Loucy (cell line): ENCODE data around the gene BICD2.

ENCODE experiments used
- H2AFZ ChIP-seq: fragments of 200-600 bp; sonication (generic); 2 replicates; pipeline ENCODE4 v1.6.0; 2016; ENCODE audit warnings: antibody characterized with exemption, mild to moderate bottlenecking, low read length, moderate library complexity
- H3F3A ChIP-seq: fragments of 200-600 bp; 2 replicates; pipeline ENCODE4 v1.6.0; 2016; ENCODE audit warnings: antibody characterized with exemption, low read depth, mild to moderate bottlenecking
- H3K27me3 ChIP-seq: fragments of 200-600 bp; sonication (generic); 2 replicates; pipeline ENCODE4 v1.6.1; 2014; ENCODE audit warnings: low read length, mild to moderate bottlenecking; ENCODE audit not compliant: insufficient read depth, poor library complexity, severe bottlenecking
- H3K36me3 ChIP-seq: fragments of 200-600 bp; sonication (generic); 2 replicates; pipeline ENCODE4 v1.6.1; 2016; ENCODE audit warnings: low read length; ENCODE audit not compliant: insufficient read depth
- H3K4me1 ChIP-seq: fragments of 200-600 bp; sonication (generic); 2 replicates; pipeline ENCODE4 v1.5.1; 2014; ENCODE audit warnings: low read length, mild to moderate bottlenecking; ENCODE audit not compliant: insufficient read depth, poor library complexity, severe bottlenecking
- H3K4me2 ChIP-seq: fragments of 200-600 bp; sonication (generic); 2 replicates; pipeline ENCODE4 v1.6.0; 2014; ENCODE audit warnings: antibody characterized with exemption, low read length, low read depth, mild to moderate bottlenecking; ENCODE audit not compliant: poor library complexity, severe bottlenecking
- H3K4me3 ChIP-seq: fragments of 200-600 bp; sonication (generic); 2 replicates; pipeline ENCODE4 v1.5.1; 2014; ENCODE audit warnings: low read length, mild to moderate bottlenecking, mixed read lengths; ENCODE audit not compliant: poor library complexity, severe bottlenecking
- H3K79me2 ChIP-seq: fragments of 200-600 bp; sonication (generic); 2 replicates; pipeline ENCODE4 v1.6.1; 2014; ENCODE audit warnings: low read length; ENCODE audit not compliant: insufficient read depth
- H3K9ac ChIP-seq: fragments of 200-600 bp; sonication (generic); 2 replicates; pipeline ENCODE4 v1.6.0; 2014; ENCODE audit warnings: mild to moderate bottlenecking, low read depth, low read length, moderate library complexity; ENCODE audit not compliant: poor library complexity, severe bottlenecking
- H3K9me2 ChIP-seq: fragments of 200-600 bp; sonication (generic); replicated peaks from 2 replicates; pipeline ENCODE4 v1.6.1; 2016; ENCODE audit warnings: low read depth, low read length, mixed read lengths
- H3K9me3 ChIP-seq: fragments of 200-600 bp; sonication (generic); 2 replicates; pipeline ENCODE4 v1.6.1; 2014; ENCODE audit warnings: mild to moderate bottlenecking, antibody characterized with exemption, low read length, low read depth; ENCODE audit not compliant: insufficient read depth
- H4K20me1 ChIP-seq: fragments of 200-600 bp; sonication (generic); 2 replicates; pipeline ENCODE4 v1.6.0; 2014; ENCODE audit warnings: antibody characterized with exemption, low read length, mild to moderate bottlenecking; ENCODE audit not compliant: insufficient read depth, poor library complexity, severe bottlenecking
- EZH2phosphoT487 ChIP-seq: fragments of 200-600 bp; IDR thresholded peaks from 2 replicates; pipeline ENCODE4 v1.6.1; 2018; ENCODE audit warnings: antibody characterized with exemption, mild to moderate bottlenecking, moderate library complexity, borderline replicate concordance
- TF ChIP-seq, protein P1 (sequence below): fragments of 200-600 bp; sonication (generic); conservative IDR thresholded peaks from 2 replicates; pipeline ENCODE4 v1.5.1; 2014; ENCODE audit warnings: mild to moderate bottlenecking, antibody characterized with exemption, low read length

BICD2 gene

GRCh38 chr9:92746567-92747458 is 17.8 kb downstream of the BICD2 start:
- peaks cover 94% of the 10 kb centered on the region for H3K79me2 ChIP-seq
- no peaks in the 10 kb centered on the region for H3F3A ChIP-seq
- H3K4me1 ChIP-seq = peaks cover 17% of the 10 kb centered on the region
- H3K36me3 ChIP-seq = no peaks in the 10 kb centered on the region
- H2AFZ ChIP-seq = no peak overlapping the region
- no peak overlapping the region for H3K4me3 ChIP-seq
- H3K9me2 ChIP-seq = no peaks in the 10 kb centered on the region
- peaks cover 7% of the 10 kb centered on the region for H3K9me3 ChIP-seq
- H4K20me1 ChIP-seq = peaks cover 74% of the 10 kb centered on the region
- H3K4me2 ChIP-seq = no peak overlapping the region
- no peak for TF ChIP-seq EZH2phosphoT487
- H3K9ac ChIP-seq = no peak overlapping the region
- H3K27me3 ChIP-seq = no peaks in the 10 kb centered on the region

DNA sequence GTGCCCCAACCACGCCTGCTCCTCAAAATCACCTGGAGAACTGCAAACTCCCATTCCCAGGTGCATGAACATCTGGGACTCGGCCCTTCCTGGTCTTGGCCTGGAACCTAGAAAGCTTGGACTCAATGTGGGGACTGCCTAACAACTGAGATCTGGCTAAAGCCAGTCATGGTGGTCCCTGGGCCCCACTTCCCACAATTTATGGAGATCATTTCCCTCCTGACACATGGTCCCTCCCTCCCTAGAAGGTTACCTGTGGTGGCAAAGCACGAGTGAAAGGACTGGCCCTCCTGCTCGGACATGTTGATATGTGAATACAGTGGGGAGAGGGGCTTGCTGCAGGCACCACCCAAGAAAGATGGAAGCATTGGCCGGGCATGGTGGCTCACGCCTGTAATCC is 18.8 kb downstream of the BICD2 start:
- Histone ChIP-seq H3K4me2 (no peak overlapping the region), H3F3A (no peaks in the 10 kb centered on the region), H3K9me3 (no peaks in the 10 kb centered on the region), H3K36me3 (no peaks in the 10 kb centered on the region), H3K4me3 (no peak overlapping the region), H3K9ac (no peak overlapping the region), H4K20me1 (peaks cover 78% of the 10 kb centered on the region), H3K79me2 (peaks cover 95% of the 10 kb centered on the region), H2AFZ (no peak overlapping the region), H3K27me3 (no peaks in the 10 kb centered on the region), H3K4me1 (peaks cover 12% of the 10 kb centered on the region), H3K9me2 (no peaks in the 10 kb centered on the region)
- TF ChIP-seq EZH2phosphoT487 = no peak
- TF ChIP-seq, protein P1, sequence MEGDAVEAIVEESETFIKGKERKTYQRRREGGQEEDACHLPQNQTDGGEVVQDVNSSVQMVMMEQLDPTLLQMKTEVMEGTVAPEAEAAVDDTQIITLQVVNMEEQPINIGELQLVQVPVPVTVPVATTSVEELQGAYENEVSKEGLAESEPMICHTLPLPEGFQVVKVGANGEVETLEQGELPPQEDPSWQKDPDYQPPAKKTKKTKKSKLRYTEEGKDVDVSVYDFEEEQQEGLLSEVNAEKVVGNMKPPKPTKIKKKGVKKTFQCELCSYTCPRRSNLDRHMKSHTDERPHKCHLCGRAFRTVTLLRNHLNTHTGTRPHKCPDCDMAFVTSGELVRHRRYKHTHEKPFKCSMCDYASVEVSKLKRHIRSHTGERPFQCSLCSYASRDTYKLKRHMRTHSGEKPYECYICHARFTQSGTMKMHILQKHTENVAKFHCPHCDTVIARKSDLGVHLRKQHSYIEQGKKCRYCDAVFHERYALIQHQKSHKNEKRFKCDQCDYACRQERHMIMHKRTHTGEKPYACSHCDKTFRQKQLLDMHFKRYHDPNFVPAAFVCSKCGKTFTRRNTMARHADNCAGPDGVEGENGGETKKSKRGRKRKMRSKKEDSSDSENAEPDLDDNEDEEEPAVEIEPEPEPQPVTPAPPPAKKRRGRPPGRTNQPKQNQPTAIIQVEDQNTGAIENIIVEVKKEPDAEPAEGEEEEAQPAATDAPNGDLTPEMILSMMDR = no peak

DNA sequence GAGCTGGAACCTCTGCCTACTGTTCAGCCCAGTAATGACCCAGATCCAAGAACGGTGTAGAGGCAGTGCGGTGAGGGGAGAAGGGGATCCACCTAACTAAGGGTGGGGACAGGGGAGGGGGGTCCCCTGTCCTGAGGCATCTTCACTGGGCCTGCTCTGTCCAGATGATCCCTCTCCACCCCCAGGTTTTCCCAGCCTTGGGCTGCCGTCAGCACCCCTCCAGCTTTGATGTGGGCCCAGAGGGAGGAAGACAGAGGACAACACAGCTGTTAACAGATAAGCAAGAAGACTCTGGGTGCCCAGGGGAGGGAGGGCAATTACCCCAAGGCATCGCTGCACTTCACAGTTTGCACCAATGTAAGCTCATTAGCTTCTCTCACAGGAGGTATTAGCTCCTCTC is 19.3 kb downstream of the BICD2 start:
- Histone ChIP-seq H3K4me1 (peaks cover 12% of the 10 kb centered on the region), H4K20me1 (peaks cover 78% of the 10 kb centered on the region), H3K9ac (no peak overlapping the region), H2AFZ (no peak overlapping the region), H3K4me3 (no peak overlapping the region), H3K9me2 (no peaks in the 10 kb centered on the region), H3K9me3 (no peaks in the 10 kb centered on the region), H3K4me2 (no peak overlapping the region), H3K36me3 (no peaks in the 10 kb centered on the region), H3F3A (no peaks in the 10 kb centered on the region), H3K79me2 (peaks cover 95% of the 10 kb centered on the region), H3K27me3 (no peaks in the 10 kb centered on the region)
- no peak for TF ChIP-seq EZH2phosphoT487
- TF ChIP-seq, protein P1 = no peak
